ENCODE results near the gene FBLN7.

Gene FBLN7

GRCh38 chr2:112160283-112161250 is 22.4 kb downstream of the FBLN7 start:
- DNase-seq = no peak

GRCh38 chr2:112161431-112162145 is 23.4 kb downstream of the FBLN7 start:
- DNase-seq = no peak

- no peak for DNase-seq
Measured at GRCh38 chr2:112162341-112162740, 24.2 kb downstream of the FBLN7 start.

- DNase-seq = no peak
Measured at GRCh38 chr2:112162956-112163355, 24.8 kb downstream of the FBLN7 start.

- DNase-seq = no peak
Measured at GRCh38 chr2:112163541-112163981, 25.4 kb downstream of the FBLN7 start.

GRCh38 chr2:112164876-112165275 is 26.7 kb downstream of the FBLN7 start:
- no peak for DNase-seq

GRCh38 chr2:112165296-112165695 is 27.1 kb downstream of the FBLN7 start:
- DNase-seq = no peak

- DNase-seq = no peak
Measured at GRCh38 chr2:112166806-112167499, 28.8 kb downstream of the FBLN7 start.

GRCh38 chr2:112168422-112169124 is 30.4 kb downstream of the FBLN7 start:
- peak; percentile 26 to 71 for DNase-seq

- DNase-seq = no peak
Measured at GRCh38 chr2:112170495-112170894, 32.3 kb downstream of the FBLN7 start.

- no peak for DNase-seq
Measured at GRCh38 chr2:112173646-112174319, 35.6 kb downstream of the FBLN7 start.

- no peak for DNase-seq
Measured at GRCh38 chr2:112174383-112174782, 36.2 kb downstream of the FBLN7 start.

- DNase-seq = no peak
Measured at GRCh38 chr2:112175333-112175732, 37.1 kb downstream of the FBLN7 start.

- no peak for DNase-seq
Measured at GRCh38 chr2:112175958-112176573, 37.9 kb downstream of the FBLN7 start.

- no peak for DNase-seq
Measured at GRCh38 chr2:112181571-112182290, 43.5 kb downstream of the FBLN7 start.

- no peak for DNase-seq
Measured at GRCh38 chr2:112182581-112183034, 44.4 kb downstream of the FBLN7 start.

GRCh38 chr2:112183327-112184025 is 45.3 kb downstream of the FBLN7 start:
- DNase-seq = no peak

GRCh38 chr2:112184121-112184520 is 45.9 kb downstream of the FBLN7 start:
- no peak for DNase-seq

GRCh38 chr2:112185131-112185530 is 46.9 kb downstream of the FBLN7 start:
- DNase-seq = no peak

Measured in NCI-H446 (cell line).